H1 (cell line): ENCODE measurements around the gene BRPF1. TPM values are rescaled to one million over a fixed set of nuclear protein-coding genes. Genes with fewer than 3 reads are reported as not detected.

Experiments
- CTCF ChIA-PET: fragments of 300-600 bp; sonication (Branson Sonifier 250); formaldehyde crosslinking; loops from one replicate; lab custom pipeline; 2021; ENCODE audit not compliant: partially characterized antibody; lab: Charles Lee
- POLR2A ChIA-PET: fragments of 300-600 bp; sonication (Branson Sonifier 250); formaldehyde crosslinking; loops from one replicate; lab custom pipeline; 2021; ENCODE audit warnings: inconsistent platforms; ENCODE audit not compliant: partially characterized antibody; lab: Charles Lee
- DNase-seq, 2 experiments: peaks; one replicate each; pipeline versions ENCODE4 v3.0.0 to v3.0.0-alpha.2; 2010 to 2022; ENCODE audit warnings: low spot score in 2 of 2, low read depth in 1 of 2, mixed read lengths in 1 of 2
- FAIRE-seq: peaks from 2 replicates; lab custom pipeline; 2011; peaks lifted over from hg19 to GRCh38; lab: Jason Lieb, UNC
- H2AFZ ChIP-seq: 2 replicates; pipeline ENCODE4 v1.8.1; 2012; ENCODE audit warnings: low read length, inconsistent platforms
- H2AK5ac ChIP-seq: 2 replicates; pipeline ENCODE4 v1.6.1; 2013; ENCODE audit warnings: low read depth, low read length
- H2BK120ac ChIP-seq: replicated peaks from 2 replicates; pipeline ENCODE3; 2013; ENCODE audit warnings: low read depth, low read length, inconsistent platforms
- H2BK12ac ChIP-seq: 2 replicates; pipeline ENCODE4 v1.6.1; 2013; ENCODE audit warnings: low read depth, low read length
- H2BK15ac ChIP-seq: 2 replicates; pipeline ENCODE4 v1.6.1; 2013; ENCODE audit warnings: low read length
- H2BK20ac ChIP-seq: 2 replicates; pipeline ENCODE4 v1.6.1; 2013; ENCODE audit warnings: low read length
- H2BK5ac ChIP-seq: 2 replicates; pipeline ENCODE4 v1.6.1; 2013; ENCODE audit warnings: low read depth, low read length
- H3K14ac ChIP-seq: 2 replicates; pipeline ENCODE4 v1.6.1; 2013; ENCODE audit warnings: inconsistent platforms; ENCODE audit not compliant: insufficient read length
- H3K18ac ChIP-seq: 2 replicates; pipeline ENCODE4 v1.6.1; 2013; ENCODE audit warnings: low read length; ENCODE audit errors: extremely low read depth
- H3K23ac ChIP-seq: 2 replicates; pipeline ENCODE4 v1.6.1; 2013; ENCODE audit warnings: inconsistent platforms; ENCODE audit not compliant: insufficient read length
- H3K23me2 ChIP-seq: 2 replicates; pipeline ENCODE4 v1.6.1; 2013; ENCODE audit warnings: low read depth, low read length
- H3K27ac ChIP-seq: 2 replicates; pipeline ENCODE4 v1.6.1; 2011; ENCODE audit warnings: low read depth, low read length, inconsistent platforms
- H3K27me3 ChIP-seq, 4 experiments: replicated peaks in 1 of 4; 1 replicate in 1 of 4; 2 replicates in 3 of 4; pipeline versions ENCODE4 v1.6.1 to v1.8.1; 2011 to 2013; ENCODE audit warnings: low read length in 3 of 4, mild to moderate bottlenecking in 3 of 4, inconsistent platforms in 2 of 4, mixed read lengths in 2 of 4, moderate library complexity in 1 of 4; ENCODE audit not compliant: control insufficient read depth in 3 of 4, insufficient read depth in 3 of 4; ENCODE audit errors: extremely low read depth in 1 of 4
- H3K36me3 ChIP-seq, 4 experiments: 2 replicates each; pipeline versions ENCODE4 v1.6.1 to v1.8.1; 2011 to 2013; ENCODE audit warnings: mild to moderate bottlenecking in 4 of 4, low read length in 3 of 4, moderate library complexity in 2 of 4, control low read depth in 1 of 4, inconsistent platforms in 1 of 4; ENCODE audit not compliant: insufficient read depth in 4 of 4, control insufficient read depth in 2 of 4
- H3K4ac ChIP-seq: replicated peaks from 2 replicates; pipeline ENCODE3; 2013; ENCODE audit warnings: low read length, low read depth, mixed read lengths, inconsistent platforms; ENCODE audit not compliant: insufficient read length
- H3K4me1 ChIP-seq, 4 experiments: replicated peaks in 1 of 4; 1 replicate in 1 of 4; 2 replicates in 3 of 4; pipeline versions ENCODE4 v1.6.1 to v1.8.1; 2011 to 2013; ENCODE audit warnings: low read length in 3 of 4, inconsistent platforms in 2 of 4, mixed read lengths in 1 of 4; ENCODE audit not compliant: insufficient read depth in 4 of 4, control insufficient read depth in 3 of 4
- H3K4me2 ChIP-seq, 2 experiments: 2 replicates each; pipeline versions ENCODE4 v1.6.1 to v1.8.1; 2011 to 2013; ENCODE audit warnings: low read depth in 2 of 2, low read length in 2 of 2, control low read depth in 1 of 2, inconsistent platforms in 1 of 2, mild to moderate bottlenecking in 1 of 2; ENCODE audit not compliant: insufficient read depth in 1 of 2
- H3K4me3 ChIP-seq, 4 experiments: fragments of 200-600, 300-600 bp in 1 of 4; sonication (generic), shearing (Covaris generic), sonication (Bioruptor Twin) in 1 of 4; 2 replicates each; pipeline versions ENCODE4 v1.5.1 to v1.8.1; 2011 to 2016; ENCODE audit warnings: low read length in 4 of 4, low read depth in 3 of 4, control low read depth in 2 of 4, inconsistent platforms in 2 of 4, mild to moderate bottlenecking in 2 of 4, mixed read lengths in 1 of 4, moderate library complexity in 1 of 4; ENCODE audit not compliant: insufficient read depth in 2 of 4; ENCODE audit errors: extremely low read depth in 1 of 4
- H3K56ac ChIP-seq: replicated peaks from 2 replicates; pipeline ENCODE3; 2013; ENCODE audit warnings: low read depth, mild to moderate bottlenecking, mixed read lengths, low read length, inconsistent platforms; ENCODE audit not compliant: insufficient read length
- H3K79me1 ChIP-seq: 2 replicates; pipeline ENCODE4 v1.6.1; 2013; ENCODE audit warnings: low read depth, low read length, control low read depth
- H3K79me2 ChIP-seq, 2 experiments: 2 replicates each; pipeline versions ENCODE4 v1.6.1 to v1.8.1; 2012 to 2013; ENCODE audit warnings: low read length in 2 of 2, mild to moderate bottlenecking in 2 of 2, inconsistent platforms in 1 of 2; ENCODE audit not compliant: insufficient read depth in 2 of 2, control insufficient read depth in 1 of 2
- H3K9ac ChIP-seq, 4 experiments: replicated peaks in 1 of 4; 1 replicate in 1 of 4; 2 replicates in 3 of 4; pipeline versions ENCODE4 v1.6.1 to v1.8.1; 2011 to 2013; ENCODE audit warnings: low read depth in 3 of 4, low read length in 3 of 4, control low read depth in 2 of 4, mild to moderate bottlenecking in 2 of 4, moderate library complexity in 2 of 4, inconsistent platforms in 1 of 4; ENCODE audit errors: extremely low read depth in 1 of 4
- H3K9me3 ChIP-seq, 2 experiments: 2 replicates each; pipeline versions ENCODE4 v1.6.1 to v1.8.1; 2012 to 2013; ENCODE audit warnings: mild to moderate bottlenecking in 2 of 2, moderate library complexity in 2 of 2, control low read depth in 1 of 2, inconsistent platforms in 1 of 2, low read depth in 1 of 2, low read length in 1 of 2, mixed read lengths in 1 of 2; ENCODE audit not compliant: insufficient read depth in 2 of 2
- H4K20me1 ChIP-seq, 2 experiments: replicated peaks in 1 of 2; 2 replicates each; pipeline versions ENCODE3 to v1.8.1; 2011 to 2013; ENCODE audit warnings: inconsistent platforms in 2 of 2, low read length in 2 of 2, mild to moderate bottlenecking in 1 of 2; ENCODE audit not compliant: insufficient read depth in 2 of 2, control insufficient read depth in 1 of 2
- H4K5ac ChIP-seq: 2 replicates; pipeline ENCODE4 v1.6.1; 2013; ENCODE audit warnings: low read length, low read depth, mixed read lengths, inconsistent platforms; ENCODE audit not compliant: insufficient read length
- H4K8ac ChIP-seq: 2 replicates; pipeline ENCODE4 v1.8.0; 2013; ENCODE audit warnings: mild to moderate bottlenecking, moderate library complexity, low read length, inconsistent platforms; ENCODE audit not compliant: insufficient read depth; ENCODE audit errors: extremely low read depth
- H4K91ac ChIP-seq: replicated peaks from 2 replicates; pipeline ENCODE3; 2013; ENCODE audit warnings: low read length, mixed read lengths, inconsistent platforms; ENCODE audit not compliant: insufficient read length
- WGBS, 2 experiments: shearing (Covaris generic) in 1 of 2; methylation state at CpG; one replicate each; pipeline versions ENCODE4 v1.1.6 to v1.1.7; 2013 to 2015; ENCODE audit warnings: low lambda C conversion rate in 2 of 2, mixed read lengths in 2 of 2, inconsistent platforms in 1 of 2, low coverage in 1 of 2, missing lambda C conversion rate in 1 of 2; ENCODE audit not compliant: insufficient replicate concordance in 2 of 2, insufficient coverage in 1 of 2, insufficient read length in 1 of 2; ENCODE audit errors: extremely low coverage in 1 of 2, missing lambda C conversion rate in 1 of 2; 5-methylcytosine and 5-hydroxymethylcytosine counted together
- polyA plus RNA-seq, 7 experiments: library from polyadenylated mRNA; depleted of rRNA in 3 of 7; stranded (reverse) in 5 of 7; unstranded in 2 of 7; fragments of >200 nt in 5 of 7; fragments of 200-250 nt in 2 of 7; gene quantifications; 1 replicate in 5 of 7; 2 replicates in 1 of 7; 4 replicates in 1 of 7; pipeline versions ENCODE4 v1.2.1 to v1.2.3, GENCODE V29; 2011 to 2013; ENCODE audit warnings: missing spikeins in 2 of 7, mixed read lengths in 2 of 7
- total RNA-seq: library from RNA; stranded (reverse); fragmentation: NEBNext Ultra II Directional; extraction: Animal tissue kit (Norgen Biotek cat#: 25700); gene quantifications from 2 replicates; pipeline ENCODE4 v1.2.1, GENCODE V29; 2021

Gene BRPF1
- total and polyA plus RNA-seq, 2 of the 8 experiments (the other 6 are each of a cell fraction or from before 2014, with no cell fraction given): 11.3 to 21.7 TPM

GRCh38 chr3:9703240-9703639 lies 28.3 kb upstream of the BRPF1 start:
- no peak overlapping the region for H2BK120ac ChIP-seq
- H3K23me2 ChIP-seq: peaks cover 15% of the 10 kb centered on the region; the same call in 1 of the 2 replicates
- DNase-seq (no peak), FAIRE-seq (no peak)
- no peak overlapping the region for H3K23ac ChIP-seq
- no peak overlapping the region for H4K5ac ChIP-seq
- no peak overlapping the region for H2BK20ac ChIP-seq
- H4K91ac ChIP-seq: no peak overlapping the region
- H3K27ac ChIP-seq: no peak overlapping the region
- ChIA-PET CTCF (interaction anchor here (0.8 to 7.7 kb wide), 8 partner anchors 9 to 202 kb away, joined by 3 to 43 read pairs (median 4); no protein-coding TSS in a partner anchor), POLR2A (interaction anchor here (0.9 to 1.7 kb wide), 3 partner anchors 9 to 89 kb away, joined by 3 to 4 read pairs (median 3); partner anchors contain the start of genes ARPC4 and TADA3)
- H3K27me3 ChIP-seq: peaks cover 0 to 23% (median 11%) of the 10 kb centered on the region in 4 experiments; a peak in 5 of 7 replicates
- H3K4me2 ChIP-seq: peak overlapping the region; percentile 90 to 98
- H3K36me3 ChIP-seq: no peaks in the 10 kb centered on the region; a peak in 2 of 8 replicates
- no peak overlapping the region for H2BK5ac ChIP-seq
- peak overlapping the region in 1 of 4 experiments; percentile 64; a peak in 3 of 8 replicates for H3K4me3 ChIP-seq
- H3K56ac ChIP-seq: no peak overlapping the region
- no peak overlapping the region for H2AFZ ChIP-seq
- peaks cover 0 to 6% of the 10 kb centered on the region in 2 experiments for H4K20me1 ChIP-seq
- no peak overlapping the region for H2BK15ac ChIP-seq
- no peak overlapping the region for H3K14ac ChIP-seq
- no peaks in the 10 kb centered on the region for H3K79me1 ChIP-seq
- H4K8ac ChIP-seq: no peak overlapping the region
- H3K18ac ChIP-seq: no peak overlapping the region
- no peak overlapping the region for H2BK12ac ChIP-seq
- no peaks in the 10 kb centered on the region for H3K79me2 ChIP-seq
- H3K9me3 ChIP-seq: no peaks in the 10 kb centered on the region
- no peak overlapping the region for H3K4ac ChIP-seq
- no peak overlapping the region for H3K9ac ChIP-seq
- H3K4me1 ChIP-seq: peaks cover 0 to 9% (median 5%) of the 10 kb centered on the region in 4 experiments; a peak in 5 of 7 replicates
- no peak overlapping the region for H2AK5ac ChIP-seq
- WGBS, 2 experiments: 85% methylated on average over 4 of the region's 4 CpGs; no CpG with 5 or more reads in 1 of the 2 experiments
